UCSD-AML1 (cell line): ENCODE measurements around the gene CCM2.

Experiments
- DNase-seq: peaks from one replicate; lab custom pipeline; 2025; ENCODE audit not compliant: unreplicated experiment; lab: John Stamatoyannopoulos, UW

The CCM2 gene

DNA sequence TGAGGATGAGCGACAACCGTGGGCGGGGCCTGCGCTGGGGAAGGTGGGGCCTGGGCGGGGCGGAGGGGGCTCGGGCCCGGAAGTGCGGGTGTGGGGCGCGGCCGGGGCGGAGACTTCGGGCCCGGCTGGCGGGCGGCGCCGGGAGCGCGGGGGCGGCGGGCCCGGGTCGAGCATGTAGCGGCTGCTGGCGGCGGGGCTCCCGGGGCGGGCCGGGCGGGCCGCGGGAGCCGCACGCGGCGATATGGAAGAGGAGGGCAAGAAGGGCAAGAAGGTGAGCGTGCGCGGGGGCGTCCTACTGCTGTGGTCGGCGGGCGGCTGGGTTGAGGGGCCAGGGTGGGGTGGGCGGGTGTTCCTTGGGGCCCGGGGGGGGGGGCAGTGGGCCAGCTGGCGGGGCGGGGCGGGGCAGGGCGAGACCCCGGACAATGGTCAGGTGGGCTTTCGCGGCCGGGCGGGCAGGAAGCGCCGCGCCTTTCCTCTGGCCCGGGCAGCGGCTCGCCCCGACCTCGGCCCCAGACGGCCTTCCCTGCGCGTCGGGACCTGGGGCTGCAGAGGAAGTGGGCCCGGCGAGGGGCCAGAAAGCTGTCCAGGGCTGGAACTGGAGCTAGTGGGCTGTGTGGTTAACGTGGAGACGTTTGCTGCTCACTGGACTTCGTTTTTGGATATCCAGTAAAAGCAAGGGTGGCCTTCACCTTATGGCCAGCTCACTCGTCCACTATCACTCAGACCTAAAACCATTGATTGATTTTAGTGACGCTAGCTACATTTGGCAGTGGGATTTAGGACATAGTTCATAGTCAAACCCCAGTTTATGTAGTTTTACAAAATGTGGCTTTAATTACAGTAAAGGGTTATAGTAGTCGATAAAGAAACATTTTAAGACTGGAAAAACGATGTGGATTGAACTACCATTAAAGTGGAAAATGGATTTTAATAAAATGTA, at the start of gene CCM2:
TSS of gene CCM2 (plus strand) at position 109 of the 940 bp plus-strand sequence. CDS start at position 242, 133 bp downstream.
- DNase-seq = peak; percentile 31

DNA sequence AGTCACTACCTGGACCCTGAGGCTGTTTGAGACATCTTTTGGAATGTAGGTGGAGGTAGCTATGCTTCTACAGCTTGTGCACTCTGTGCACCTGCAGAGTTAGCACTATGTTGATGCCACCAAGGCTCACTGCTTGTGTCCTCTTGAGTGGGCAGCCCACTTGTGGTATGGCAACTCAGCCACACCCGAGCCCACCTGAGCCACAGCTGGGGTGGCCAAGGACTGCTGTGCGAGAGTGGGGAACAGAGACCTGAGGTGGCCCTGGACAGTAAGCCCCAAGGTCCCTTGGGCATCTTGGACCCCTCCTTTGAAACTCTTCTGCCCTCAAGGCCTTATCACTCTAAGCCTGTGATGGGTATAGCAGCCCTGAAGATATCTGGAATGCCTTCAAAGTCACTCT, 46.8 kb upstream of the CCM2 start:
- DNase-seq = no peak

DNA sequence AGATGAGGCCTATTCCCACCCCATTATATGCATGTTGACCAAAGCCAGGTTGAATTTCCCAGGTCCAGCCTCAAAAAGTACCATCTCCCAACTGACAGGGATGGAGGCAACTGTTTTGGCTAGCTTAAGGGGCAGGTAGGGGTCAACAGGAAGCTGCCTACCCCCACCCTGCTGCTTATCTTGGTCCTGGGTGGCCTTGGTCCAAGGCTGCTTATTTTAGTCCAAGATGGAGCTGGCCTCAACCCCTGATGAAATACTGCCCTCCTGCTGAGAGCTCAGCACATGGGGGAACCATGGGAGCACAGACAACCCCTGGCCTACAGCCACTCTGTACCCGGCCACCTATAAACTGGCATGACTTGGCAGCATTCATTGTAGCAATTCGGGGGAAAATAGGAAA, 44.3 kb upstream of the CCM2 start:
- no peak for DNase-seq

DNA sequence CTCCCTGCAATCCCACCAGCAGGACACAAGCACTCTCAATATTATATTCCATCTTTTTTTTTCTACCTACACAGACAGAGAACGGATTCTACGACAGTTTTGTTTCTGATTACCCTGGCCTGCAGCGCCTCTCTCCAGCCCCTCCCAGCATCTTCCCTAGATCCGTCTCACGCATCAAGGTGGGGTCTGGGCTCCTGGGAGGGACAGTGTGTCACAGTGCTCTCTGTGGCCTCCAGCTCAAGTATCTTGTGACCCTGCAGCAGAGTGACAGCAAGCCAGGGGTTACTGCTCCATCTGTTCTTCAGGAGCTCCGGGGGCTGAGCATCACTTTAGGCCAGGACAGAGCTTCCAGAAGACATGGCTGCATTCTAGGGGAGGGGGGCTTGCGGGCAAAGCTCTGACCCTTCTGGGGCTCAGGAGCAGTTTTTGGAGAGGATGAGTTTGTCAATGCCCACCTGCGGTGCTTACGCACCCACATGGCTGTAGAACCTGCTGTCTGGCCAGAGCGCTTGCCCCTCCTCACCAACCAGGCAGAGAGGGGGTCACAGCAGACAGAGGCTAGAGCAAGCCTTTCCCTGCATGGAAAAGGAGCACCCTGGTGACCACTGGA, 43.7 kb upstream of the CCM2 start:
- DNase-seq = no peak

DNA sequence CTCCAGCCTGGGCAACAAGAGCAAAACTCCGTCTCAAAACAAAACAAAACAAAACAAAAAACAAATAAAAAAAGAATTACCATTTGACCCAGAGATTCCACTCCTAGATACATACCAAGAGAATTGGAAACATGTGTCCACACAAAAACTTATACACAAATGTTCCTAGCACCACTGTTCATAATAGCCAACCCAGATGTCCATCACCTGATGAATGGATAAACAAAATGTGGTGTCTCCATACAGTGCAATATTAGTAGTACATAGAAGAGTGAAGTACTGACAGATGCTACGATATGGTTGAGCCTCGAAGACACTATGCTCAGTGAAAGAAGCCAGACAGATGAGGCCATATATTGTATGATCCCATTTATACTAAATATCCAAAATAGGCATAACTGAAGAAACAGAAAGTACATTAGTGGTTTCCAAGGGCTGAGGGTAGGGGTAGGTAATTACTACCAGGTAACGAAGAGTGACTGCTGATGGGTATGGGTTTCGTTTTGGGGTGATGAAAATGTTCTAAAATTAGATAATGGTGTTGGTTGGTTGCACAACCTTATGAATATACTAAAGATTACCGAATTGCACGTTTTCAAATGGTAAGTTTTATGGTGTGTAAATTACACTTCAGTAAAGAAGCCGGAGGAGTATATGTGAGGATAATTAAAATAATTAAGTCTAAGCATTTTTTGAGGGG, 41.2 kb upstream of the CCM2 start:
- DNase-seq = no peak

DNA sequence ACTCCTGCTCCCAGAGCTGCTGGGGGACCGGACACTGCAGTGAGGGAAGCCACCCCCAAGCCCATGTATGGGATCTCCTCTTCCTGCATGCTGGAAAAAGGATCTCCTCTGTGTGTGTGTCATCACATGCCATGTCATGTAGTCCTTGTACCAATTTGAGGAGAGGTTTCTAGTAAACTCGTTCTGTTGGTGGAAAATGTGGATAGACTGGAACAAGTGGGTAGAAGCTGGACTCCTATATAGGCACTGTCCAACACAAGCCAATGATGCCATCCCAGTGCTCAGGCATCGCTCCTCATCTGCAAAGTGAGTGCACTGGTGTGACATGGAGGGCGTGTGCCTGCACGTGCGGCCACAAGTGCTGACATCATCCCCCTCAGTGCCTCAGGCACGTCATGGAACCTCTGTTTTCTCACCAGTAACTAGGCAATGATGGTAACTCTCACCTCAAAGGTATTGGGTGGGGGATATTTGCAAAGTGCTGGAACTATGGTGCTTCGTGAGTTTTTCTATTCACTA, 40.5 kb upstream of the CCM2 start:
- no peak for DNase-seq

DNA sequence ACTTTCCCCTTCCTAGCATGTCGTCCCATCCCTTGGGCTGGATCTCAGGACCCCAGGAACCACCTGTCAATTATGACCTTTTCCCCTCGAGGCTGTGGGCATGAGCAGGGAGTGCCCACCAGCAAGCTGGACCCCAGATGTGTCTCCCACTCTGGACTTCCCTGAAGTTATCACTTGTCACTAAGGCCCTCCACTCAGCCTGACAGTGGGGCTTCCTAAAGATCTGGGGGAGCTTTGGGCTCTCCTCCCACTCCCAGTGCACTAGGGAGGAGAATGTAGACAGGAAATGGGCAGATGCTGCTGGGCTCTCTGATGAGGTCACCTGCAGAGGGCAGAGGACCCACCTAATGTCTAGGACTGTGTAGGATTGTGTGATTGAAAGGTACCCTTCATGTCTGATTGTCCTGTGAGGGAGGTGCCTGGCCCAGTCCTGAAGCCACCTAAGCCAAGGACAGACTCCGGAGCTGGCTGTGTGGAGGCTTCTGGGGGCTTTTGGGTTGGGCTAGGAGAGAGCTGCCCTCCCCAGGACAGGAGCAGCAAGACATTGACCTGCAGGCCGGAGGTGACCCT, 39.9 kb upstream of the CCM2 start:
- no peak for DNase-seq

DNA sequence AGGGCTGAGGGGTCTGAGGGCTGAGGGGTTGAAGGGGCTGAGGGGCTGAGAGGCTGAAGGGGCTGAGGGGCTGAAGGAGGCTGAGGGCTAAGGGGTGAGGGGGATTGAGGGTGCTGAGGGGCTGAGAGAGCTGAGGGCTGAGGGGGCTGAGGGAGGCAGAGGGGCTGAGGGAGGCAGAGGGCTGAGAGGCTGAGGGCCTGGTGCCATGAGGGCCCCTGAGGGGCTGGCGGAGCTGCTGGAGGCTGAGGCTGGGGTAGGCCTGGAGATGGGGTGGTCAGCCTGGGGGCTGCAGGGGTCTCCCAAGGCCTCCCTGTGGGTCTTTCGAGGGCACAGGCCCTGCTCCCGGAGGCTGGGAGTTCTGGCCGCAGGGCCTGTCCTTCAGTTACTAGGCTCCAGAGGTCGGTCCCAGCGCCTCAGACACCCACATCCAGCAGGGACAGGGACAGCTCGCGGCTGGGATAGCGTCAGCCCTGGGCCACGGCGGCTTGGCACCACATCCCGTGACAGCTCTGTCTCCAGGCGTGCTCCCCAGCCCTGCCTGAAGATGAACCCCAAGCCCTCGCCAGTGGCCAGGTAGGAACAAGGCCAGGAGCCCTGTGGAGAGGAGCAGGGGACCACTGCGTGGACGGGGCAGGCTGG, 38.0 kb upstream of the CCM2 start:
- DNase-seq = no peak

DNA sequence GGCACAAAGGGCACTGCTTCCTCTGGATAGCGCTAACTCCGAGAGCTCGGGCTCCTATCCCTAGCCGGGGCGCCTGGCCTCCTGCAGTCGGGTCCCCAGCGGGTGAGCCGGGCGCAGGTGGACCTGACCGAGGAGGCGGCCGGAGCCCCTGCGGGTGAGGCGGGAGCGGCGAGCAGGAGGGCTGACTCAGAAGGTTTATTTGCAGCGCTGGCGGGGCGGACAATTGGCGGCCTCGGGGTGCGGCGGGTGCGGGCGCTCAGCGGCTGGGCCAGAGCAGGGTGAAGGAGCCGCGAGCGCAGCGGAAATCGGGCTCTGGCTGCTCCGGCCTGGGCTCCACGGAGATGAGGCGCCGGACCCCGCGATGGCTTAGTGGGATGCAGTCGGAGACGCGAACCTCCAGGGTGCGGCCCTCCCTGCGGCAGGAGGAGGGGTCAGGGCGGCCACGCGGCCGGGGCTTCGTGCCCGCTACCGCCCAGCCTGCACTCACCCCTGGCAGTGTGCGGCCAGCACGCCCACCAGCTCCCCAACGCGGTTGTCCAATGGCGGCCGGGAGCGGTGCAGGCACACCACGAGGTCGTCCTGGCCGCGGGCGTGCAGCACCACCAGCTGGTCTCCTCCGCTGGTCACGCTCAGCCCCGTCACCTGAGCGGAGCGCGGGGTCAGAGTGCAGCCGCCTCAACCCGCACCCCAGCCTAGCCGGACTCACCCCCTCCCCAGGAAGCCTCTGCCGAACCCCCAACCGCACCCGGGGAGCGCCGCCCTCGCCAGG, 37.3 kb upstream of the CCM2 start:
- DNase-seq = no peak

DNA sequence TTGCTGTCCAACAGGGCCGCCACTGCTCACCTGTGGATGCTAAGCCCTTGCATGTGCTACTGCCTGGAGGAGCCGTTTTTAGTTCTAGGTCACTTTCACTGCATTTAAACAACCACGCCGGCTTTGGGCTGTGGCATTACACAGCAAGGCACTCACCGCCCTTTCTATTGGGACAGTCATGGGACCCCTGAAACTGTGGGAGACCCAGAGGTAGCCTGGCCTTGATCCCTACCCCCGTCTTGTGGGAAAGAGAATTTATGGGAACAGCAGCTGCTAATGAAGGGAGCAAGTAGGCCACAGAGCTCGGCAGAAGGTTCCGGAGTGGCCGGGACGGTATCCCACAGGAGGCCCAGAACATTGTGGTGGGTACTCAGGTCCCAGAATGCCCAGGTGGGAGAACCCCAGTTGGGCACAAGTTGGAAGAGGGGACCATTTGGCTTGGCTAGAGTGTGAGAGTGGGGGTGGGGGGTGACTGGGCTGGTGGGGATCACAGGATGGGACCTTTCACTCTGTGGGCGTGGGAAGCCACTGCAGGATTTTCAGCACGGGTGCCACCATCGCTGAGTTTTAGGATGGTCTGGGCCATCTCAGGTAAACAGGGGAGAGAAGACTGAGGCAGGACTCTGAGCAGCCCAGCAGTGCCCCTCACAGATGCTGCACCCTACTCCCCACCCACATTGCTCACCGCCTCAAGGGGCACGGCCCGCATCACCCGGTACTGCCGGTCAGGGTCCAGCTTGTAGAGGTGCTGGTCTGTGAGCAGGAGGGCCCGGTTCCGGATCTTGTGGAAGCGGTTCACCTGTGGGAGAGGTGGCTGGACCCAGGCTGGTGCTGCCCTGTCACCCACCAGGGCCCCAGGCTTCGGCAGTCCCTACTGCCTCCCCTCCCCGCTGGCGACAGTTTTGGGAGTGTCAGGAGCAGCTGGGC, 36.4 kb upstream of the CCM2 start:
- DNase-seq = no peak

DNA sequence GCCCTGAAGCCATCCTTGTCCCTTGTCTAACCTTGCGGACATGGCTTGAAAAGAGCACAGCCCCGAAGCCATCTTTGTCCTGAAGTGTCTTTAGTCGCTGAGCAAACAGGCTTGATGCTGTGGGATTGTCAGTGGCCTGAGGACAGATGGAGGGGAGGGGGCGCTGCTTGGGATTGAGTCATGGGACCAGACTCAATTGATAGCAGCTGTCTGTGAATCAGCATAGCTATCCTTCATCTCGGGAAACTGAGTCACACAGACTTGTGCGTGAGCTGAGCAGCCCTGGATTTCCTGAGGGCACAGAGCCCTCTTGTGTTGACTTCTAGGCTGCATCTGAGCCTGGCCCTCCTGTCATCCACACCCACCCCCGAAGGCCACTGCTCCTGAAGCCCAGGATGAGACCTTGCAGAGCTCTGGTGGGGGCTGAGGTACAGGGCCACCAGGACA, 35.6 kb upstream of the CCM2 start:
- DNase-seq = no peak

DNA sequence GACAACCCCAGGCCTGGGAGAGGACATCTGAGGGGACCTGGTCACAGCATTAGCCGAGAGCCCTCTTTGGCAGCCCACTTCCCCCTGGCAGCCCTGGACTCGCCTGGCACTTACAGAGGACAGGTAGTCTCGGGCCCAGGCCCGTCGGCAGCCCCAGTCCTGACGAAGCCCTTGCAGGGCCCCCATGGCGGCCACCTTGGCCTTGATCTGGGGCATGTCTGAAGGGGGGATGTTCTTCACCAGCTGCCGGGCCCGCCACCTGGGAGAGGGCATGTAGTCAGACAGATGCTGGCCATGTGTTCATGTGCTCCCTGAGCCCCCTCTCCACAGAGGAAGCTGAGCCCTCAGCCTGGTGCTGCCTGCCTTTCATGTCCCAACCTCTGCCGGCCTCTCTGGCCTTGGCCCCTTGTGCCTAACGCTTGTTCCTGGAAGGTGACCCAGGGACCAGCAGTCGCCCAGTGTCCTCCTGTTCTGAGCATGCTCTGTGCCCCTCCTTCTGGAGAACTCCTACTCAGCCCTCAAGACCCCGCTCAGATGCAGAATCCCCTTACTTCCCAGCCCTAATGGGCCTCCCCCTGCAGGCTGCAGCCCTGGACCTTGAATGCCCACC, 35.1 kb upstream of the CCM2 start:
- no peak for DNase-seq

DNA sequence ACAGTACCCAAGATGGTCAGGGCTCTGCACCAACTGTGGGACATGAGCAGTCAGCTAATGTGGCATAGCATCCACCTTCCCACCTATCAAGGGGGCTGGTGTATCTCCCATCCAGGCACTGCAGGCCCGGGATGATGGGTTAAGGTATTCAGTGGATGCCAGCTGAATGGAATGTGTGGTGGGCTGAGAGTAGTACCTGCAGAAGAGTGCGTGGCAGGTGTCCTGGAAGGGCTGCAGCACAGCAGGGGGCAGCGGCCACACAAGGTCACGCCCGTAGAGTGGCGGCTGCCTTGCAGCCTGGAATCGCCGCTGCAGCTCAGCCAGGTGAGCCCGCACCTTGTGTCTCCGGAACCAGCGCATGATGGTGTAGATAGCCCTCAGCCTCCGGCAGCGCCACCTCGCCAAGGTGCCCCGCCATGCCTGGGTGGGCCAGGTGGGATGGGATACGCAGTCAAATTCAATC, 34.5 kb upstream of the CCM2 start:
- DNase-seq = no peak

DNA sequence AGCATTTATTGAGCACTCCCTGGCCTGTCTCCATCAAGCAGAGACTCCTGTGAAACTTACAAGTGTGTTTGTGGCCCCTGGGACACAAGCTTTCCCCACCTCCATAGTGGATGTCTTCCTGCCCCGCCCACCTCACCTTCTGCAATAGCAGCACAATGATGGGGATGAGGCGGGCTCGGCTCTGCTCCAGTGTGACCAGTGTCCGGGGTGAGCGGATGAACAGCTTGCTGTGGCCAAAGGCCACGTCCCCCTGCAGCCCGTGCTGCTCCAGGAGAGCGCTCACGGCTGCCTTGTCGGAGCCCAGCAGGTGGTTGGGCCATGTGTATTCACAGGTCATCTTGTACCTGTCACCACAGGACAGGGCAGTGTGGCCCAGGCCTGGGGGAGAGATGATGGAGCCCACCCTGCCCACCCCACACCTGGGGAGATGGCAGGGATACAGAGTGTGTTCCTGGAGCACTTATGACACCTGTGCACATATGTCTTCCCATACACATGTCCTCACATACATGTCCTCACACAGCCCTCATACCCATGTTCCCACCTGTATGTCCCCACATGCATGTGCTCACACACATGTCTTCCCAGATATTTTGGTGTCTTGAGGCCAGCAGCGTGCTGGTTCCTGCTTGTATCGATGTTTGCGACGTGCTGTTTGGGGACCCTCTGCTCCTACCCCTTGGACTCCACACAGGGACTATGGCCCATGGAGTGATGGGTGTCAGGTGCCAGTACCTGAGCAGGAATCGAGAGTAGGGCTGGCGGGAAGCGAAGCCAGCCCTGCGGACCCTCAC, 33.9 kb upstream of the CCM2 start:
- no peak for DNase-seq

DNA sequence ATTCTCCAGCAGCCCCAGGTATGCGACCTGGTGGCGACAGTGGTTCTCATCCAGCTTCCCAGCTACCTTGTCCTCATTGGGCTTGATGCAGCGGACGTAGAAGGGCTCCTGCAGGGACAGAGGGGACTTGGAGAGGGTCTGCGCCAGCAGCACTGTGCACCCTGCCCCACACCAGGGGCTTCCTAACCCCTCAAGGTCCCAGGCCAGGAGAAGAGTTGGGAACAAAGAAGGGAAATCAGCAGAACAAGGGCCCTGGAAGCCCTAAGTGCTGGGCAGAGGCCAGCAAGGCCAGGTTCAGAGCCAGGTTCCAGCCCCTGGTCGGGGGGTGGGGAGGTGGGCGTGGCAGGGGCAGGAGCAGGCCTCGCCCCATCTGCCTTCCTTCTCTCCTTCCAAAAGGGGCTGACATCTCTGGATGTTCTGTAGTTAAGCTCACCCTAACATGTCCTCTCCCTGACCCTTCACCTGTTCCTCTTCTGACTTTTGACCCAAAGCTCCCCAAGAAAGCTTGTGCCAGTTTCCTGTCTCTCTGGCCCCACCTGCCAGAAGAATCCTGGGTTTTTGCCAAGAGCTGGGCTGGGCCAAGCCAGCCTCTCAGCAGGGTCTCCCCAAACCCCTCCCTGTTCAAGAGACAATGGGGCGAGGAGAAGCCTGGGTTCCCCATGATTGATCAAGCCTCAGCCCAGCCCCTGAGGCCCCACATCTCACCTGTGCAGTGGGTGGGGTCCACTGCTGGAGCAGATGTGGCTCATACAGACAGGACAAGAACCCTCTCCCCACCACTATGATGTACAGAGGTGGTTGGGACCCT, 33.1 kb upstream of the CCM2 start:
- DNase-seq = no peak

DNA sequence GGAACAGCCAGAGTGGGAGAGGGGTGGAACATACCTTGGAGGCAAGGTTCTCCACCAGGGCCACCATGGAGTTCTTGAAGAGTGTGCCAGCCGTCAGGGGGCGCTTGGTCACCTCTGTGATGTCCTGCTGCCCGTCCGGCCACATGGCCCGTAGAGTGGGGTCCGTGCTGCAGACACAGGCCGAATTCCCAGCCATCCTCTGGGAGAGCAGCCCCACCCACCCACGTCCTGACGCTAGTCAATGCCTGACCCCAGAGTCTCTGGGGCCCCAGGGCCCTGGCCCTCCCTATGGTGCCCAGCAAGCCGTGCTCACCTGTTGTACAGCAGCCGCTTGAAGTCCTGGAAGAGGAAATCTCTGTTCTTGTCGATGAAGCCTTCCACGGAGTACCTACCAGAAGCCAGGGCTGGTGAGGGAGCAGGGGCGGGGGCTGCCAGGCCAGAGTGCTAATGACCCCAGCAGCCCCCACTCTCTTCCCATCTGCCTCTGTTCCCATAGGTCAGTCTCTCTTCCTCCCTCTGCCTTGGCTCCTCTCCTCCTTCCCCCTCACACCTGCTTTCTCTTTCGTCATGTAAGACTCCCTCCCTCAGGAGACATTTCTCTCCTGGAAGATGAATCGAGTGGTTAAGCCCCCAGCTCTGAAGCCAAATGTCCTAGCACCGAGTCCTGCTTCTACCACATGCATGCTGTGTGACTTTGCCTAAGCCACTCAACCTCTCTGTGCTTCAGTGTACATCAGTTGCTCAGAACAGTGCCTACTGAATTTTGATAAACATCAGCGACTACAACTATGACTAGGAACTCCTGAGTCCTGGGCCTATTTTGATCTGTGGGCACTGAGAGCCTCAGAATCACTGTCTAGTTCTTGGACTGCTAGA, 32.2 kb upstream of the CCM2 start:
- no peak for DNase-seq
